ENCODE data around the gene SLC22A4.

Gene SLC22A4

GRCh38 chr5:132273631-132274030, 20.6 kb upstream of the SLC22A4 start:
- no peak for DNase-seq (ENCODE audit: low read depth in 1 of 2, low spot score in 1 of 2)

- DNase-seq (ENCODE audit: low read depth in 1 of 2, low spot score in 1 of 2): no peak
Observed at GRCh38 chr5:132274050-132274792, 20.0 kb upstream of the SLC22A4 start.

- no peak for DNase-seq (ENCODE audit: low read depth in 1 of 2, low spot score in 1 of 2)
Observed at GRCh38 chr5:132275367-132276220, 18.6 kb upstream of the SLC22A4 start.

GRCh38 chr5:132277256-132277655, 16.9 kb upstream of the SLC22A4 start:
- DNase-seq (ENCODE audit: low read depth in 1 of 2, low spot score in 1 of 2): no peak

GRCh38 chr5:132277971-132278853, 16.0 kb upstream of the SLC22A4 start:
- no peak for DNase-seq (ENCODE audit: low read depth in 1 of 2, low spot score in 1 of 2)

GRCh38 chr5:132279801-132280200, 14.4 kb upstream of the SLC22A4 start:
- no peak for DNase-seq (ENCODE audit: low read depth in 1 of 2, low spot score in 1 of 2)

- DNase-seq (ENCODE audit: low read depth in 1 of 2, low spot score in 1 of 2): no peak
Observed at GRCh38 chr5:132280371-132281240, 13.6 kb upstream of the SLC22A4 start.

- no peak for DNase-seq (ENCODE audit: low read depth in 1 of 2, low spot score in 1 of 2)
Observed at GRCh38 chr5:132281856-132282614, 12.2 kb upstream of the SLC22A4 start.

- DNase-seq (ENCODE audit: low read depth in 1 of 2, low spot score in 1 of 2): no peak
Observed at GRCh38 chr5:132283423-132284043, 10.7 kb upstream of the SLC22A4 start.

- no peak for DNase-seq (ENCODE audit: low read depth in 1 of 2, low spot score in 1 of 2)
Observed at GRCh38 chr5:132289097-132289496, 5.1 kb upstream of the SLC22A4 start.

GRCh38 chr5:132291026-132291425, 3.2 kb upstream of the SLC22A4 start:
- no peak for DNase-seq (ENCODE audit: low read depth in 1 of 2, low spot score in 1 of 2)

- DNase-seq (ENCODE audit: low read depth in 1 of 2, low spot score in 1 of 2): peak; percentile 60 to 61
Observed at GRCh38 chr5:132293066-132293991, 865 bp upstream of the SLC22A4 start.

- DNase-seq (ENCODE audit: low read depth in 1 of 2, low spot score in 1 of 2): peak; percentile 36 to 78
Observed at GRCh38 chr5:132294728-132295504, 722 bp downstream of the SLC22A4 start.

GRCh38 chr5:132295505-132296411, 1.6 kb downstream of the SLC22A4 start:
- no peak for DNase-seq (ENCODE audit: low read depth in 1 of 2, low spot score in 1 of 2)

GRCh38 chr5:132296412-132297016, 2.3 kb downstream of the SLC22A4 start:
- DNase-seq (ENCODE audit: low read depth in 1 of 2, low spot score in 1 of 2): no peak

All from activated CD4-positive, alpha-beta T cell treated with anti-CD3 and anti-CD28 coated beads, Interleukin-2, amount 50 U/mL, for 24 hours (primary cell).